OCI-LY3 (cell line): ENCODE results near the gene TGFB3.

Experiments used
- H2AFZ ChIP-seq: fragments of 200-600, 300-600 bp; shearing (Covaris generic); 2 replicates; pipeline ENCODE4 v1.6.0; 2014; ENCODE audit warnings: antibody characterized with exemption, low read depth, low read length
- H3K27ac ChIP-seq: fragments of 200-600, 300-600 bp; sonication (generic); 2 replicates; pipeline ENCODE4 v1.5.1; 2014; ENCODE audit warnings: mild to moderate bottlenecking, low read length, moderate library complexity, mixed read lengths
- H3K27me3 ChIP-seq: fragments of 200-600, 300-600 bp; sonication (generic); 2 replicates; pipeline ENCODE4 v1.6.1; 2014; ENCODE audit warnings: low read depth, low read length, mixed read lengths
- H3K36me3 ChIP-seq: fragments of 200-600, 300-600 bp; sonication (generic); replicated peaks from 2 replicates; pipeline ENCODE3; 2014; ENCODE audit warnings: low read depth, low read length, mixed read lengths
- H3K4me1 ChIP-seq: fragments of 300-600, 200-600 bp; sonication (generic); 2 replicates; pipeline ENCODE4 v1.6.1; 2014; ENCODE audit warnings: low read length, mixed read lengths
- H3K4me2 ChIP-seq: fragments of 200-600, 300-600 bp; sonication (generic); 2 replicates; pipeline ENCODE4 v1.6.1; 2014; ENCODE audit warnings: low read length, mixed read lengths
- H3K4me3 ChIP-seq: fragments of 300-600, 200-600 bp; sonication (generic); 2 replicates; pipeline ENCODE4 v1.5.1; 2014; ENCODE audit warnings: antibody characterized with exemption, mild to moderate bottlenecking, low read length, moderate library complexity
- H3K79me2 ChIP-seq: fragments of 300-600, 200-600 bp; shearing (Covaris generic); 2 replicates; pipeline ENCODE4 v1.6.1; 2014; ENCODE audit warnings: mild to moderate bottlenecking, low read length, mixed read lengths
- H3K9ac ChIP-seq: fragments of 300-600, 200-600 bp; shearing (Covaris generic); 2 replicates; pipeline ENCODE4 v1.6.0; 2014; ENCODE audit warnings: mild to moderate bottlenecking, low read length, moderate library complexity
- H3K9me3 ChIP-seq: fragments of 200-600, 300-600 bp; shearing (Covaris generic); 2 replicates; pipeline ENCODE4 v1.6.1; 2014; ENCODE audit warnings: low read length, mixed read lengths; ENCODE audit not compliant: insufficient read depth
- H4K20me1 ChIP-seq: fragments of 200-600, 300-600 bp; sonication (generic); 2 replicates; pipeline ENCODE4 v1.6.1; 2016; ENCODE audit warnings: low read length, mixed read lengths; ENCODE audit not compliant: insufficient read depth
- EZH2phosphoT487 ChIP-seq: fragments of 200-600 bp; shearing (Covaris generic); IDR thresholded peaks from 2 replicates; pipeline ENCODE4 v1.6.1; 2018; ENCODE audit warnings: antibody characterized with exemption, mixed run types, low read depth
- TF ChIP-seq, protein P1 (sequence below): fragments of 200-600, 300-600 bp; sonication (generic); IDR thresholded peaks from 2 replicates; pipeline ENCODE4 v1.5.1; 2014; ENCODE audit warnings: antibody characterized with exemption, low read length, low read depth

Gene TGFB3

DNA sequence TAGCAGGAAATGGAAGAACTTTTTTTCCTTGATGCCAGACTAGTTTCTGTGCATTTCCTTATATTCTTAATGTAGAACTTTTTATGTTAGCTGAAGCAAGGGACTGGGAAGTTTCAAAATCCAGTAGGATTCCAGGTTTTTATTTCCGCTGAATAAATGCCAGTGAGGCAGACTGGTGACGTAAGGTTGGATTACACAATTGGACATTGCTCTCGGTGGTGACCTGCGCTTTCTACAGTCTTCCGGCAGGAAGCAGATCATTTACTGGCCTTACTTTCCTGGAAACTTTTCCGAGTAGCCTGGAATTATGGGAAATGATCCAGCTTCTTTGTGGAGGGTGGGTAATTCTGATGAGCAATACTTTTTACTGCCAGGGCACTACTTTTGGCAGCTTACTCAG is 7.3 kb upstream of the TGFB3 start:
- H4K20me1 ChIP-seq, result no peaks in the 10 kb centered on the region
- peaks cover 7% of the 10 kb centered on the region; the same call in 1 of the 2 replicates for H3K4me1 ChIP-seq
- H3K4me3 ChIP-seq, result no peak overlapping the region
- no peaks in the 10 kb centered on the region for H3K36me3 ChIP-seq
- H3K9ac ChIP-seq, result no peak overlapping the region
- H3K27ac ChIP-seq, result no peak overlapping the region
- H3K9me3 ChIP-seq, result no peaks in the 10 kb centered on the region
- no peak overlapping the region for H3K4me2 ChIP-seq
- TF ChIP-seq, protein P1, sequence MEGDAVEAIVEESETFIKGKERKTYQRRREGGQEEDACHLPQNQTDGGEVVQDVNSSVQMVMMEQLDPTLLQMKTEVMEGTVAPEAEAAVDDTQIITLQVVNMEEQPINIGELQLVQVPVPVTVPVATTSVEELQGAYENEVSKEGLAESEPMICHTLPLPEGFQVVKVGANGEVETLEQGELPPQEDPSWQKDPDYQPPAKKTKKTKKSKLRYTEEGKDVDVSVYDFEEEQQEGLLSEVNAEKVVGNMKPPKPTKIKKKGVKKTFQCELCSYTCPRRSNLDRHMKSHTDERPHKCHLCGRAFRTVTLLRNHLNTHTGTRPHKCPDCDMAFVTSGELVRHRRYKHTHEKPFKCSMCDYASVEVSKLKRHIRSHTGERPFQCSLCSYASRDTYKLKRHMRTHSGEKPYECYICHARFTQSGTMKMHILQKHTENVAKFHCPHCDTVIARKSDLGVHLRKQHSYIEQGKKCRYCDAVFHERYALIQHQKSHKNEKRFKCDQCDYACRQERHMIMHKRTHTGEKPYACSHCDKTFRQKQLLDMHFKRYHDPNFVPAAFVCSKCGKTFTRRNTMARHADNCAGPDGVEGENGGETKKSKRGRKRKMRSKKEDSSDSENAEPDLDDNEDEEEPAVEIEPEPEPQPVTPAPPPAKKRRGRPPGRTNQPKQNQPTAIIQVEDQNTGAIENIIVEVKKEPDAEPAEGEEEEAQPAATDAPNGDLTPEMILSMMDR, result no peak
- TF ChIP-seq EZH2phosphoT487, result no peak
- H3K79me2 ChIP-seq, result no peaks in the 10 kb centered on the region
- no peaks in the 10 kb centered on the region for H3K27me3 ChIP-seq
- H2AFZ ChIP-seq, result no peak overlapping the region

DNA sequence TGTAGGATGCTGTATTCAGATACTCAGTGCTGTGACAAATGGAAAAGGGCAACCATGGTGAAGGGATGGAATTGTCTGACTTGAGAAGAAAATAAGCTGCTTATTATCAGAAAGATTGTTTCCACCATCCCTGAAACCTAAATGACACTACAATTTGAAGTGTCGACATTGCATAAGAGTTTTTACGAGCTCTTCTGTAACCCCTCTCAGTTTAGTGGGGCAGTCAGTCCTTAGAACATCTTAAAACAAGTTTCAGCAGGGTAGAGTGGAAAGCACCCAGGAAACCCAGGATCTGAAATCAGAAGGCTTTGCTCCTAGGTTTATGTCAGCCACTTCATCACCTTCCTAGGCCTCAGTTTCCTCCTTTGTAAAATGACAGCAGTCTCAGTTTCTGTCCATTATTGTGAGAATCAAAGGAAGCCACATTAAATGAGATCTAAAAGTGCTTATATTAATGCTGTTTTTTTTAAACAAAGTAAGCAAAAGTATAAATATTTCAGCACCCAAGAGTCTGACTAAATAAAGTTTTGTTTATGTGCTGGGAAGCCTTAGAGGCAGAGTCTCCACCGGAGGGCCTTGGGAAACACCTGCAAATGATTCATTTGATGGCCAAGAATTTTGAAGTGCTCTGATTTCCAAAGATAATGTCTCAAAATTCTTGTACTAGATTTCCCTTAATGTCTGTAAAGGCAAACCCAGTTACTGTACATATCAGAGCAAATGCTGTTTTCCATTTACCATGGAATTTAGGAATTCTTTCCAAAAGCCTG is 5.6 kb upstream of the TGFB3 start:
- Histone ChIP-seq H3K27ac (no peak overlapping the region), H3K9ac (no peak overlapping the region), H3K4me3 (no peak overlapping the region), H4K20me1 (no peaks in the 10 kb centered on the region), H3K79me2 (no peaks in the 10 kb centered on the region), H3K9me3 (no peaks in the 10 kb centered on the region), H3K4me2 (no peak overlapping the region), H3K27me3 (no peaks in the 10 kb centered on the region), H3K4me1 (peaks cover 12% of the 10 kb centered on the region; the same call in 1 of the 2 replicates), H3K36me3 (no peaks in the 10 kb centered on the region), H2AFZ (no peak overlapping the region)
- TF ChIP-seq, protein P1, result no peak
- TF ChIP-seq EZH2phosphoT487, result no peak

DNA sequence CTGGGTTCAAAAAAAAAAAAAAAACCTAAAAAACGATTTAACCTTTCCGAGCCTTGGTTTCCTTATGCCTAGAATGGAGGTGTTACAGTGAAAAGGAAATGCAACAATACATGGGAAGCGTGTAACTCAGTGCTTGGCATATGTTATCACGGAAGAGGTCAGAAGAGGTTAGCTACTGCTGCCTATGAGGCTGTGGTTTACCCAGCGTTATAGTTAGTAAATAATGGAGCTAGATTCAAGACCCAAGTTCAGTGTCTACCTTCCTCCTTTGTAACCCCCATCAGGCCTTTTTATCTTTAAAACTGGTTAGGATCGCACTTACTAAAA is 4.6 kb upstream of the TGFB3 start:
- Histone ChIP-seq H3K79me2 (no peaks in the 10 kb centered on the region), H4K20me1 (no peaks in the 10 kb centered on the region), H3K36me3 (no peaks in the 10 kb centered on the region), H3K27me3 (no peaks in the 10 kb centered on the region), H3K9me3 (no peaks in the 10 kb centered on the region), H2AFZ (no peak overlapping the region), H3K4me2 (peak overlapping the region; percentile 91), H3K27ac (no peak overlapping the region), H3K4me1 (peaks cover 13% of the 10 kb centered on the region; the same call in 1 of the 2 replicates), H3K9ac (peak overlapping the region; percentile 73), H3K4me3 (peak overlapping the region; percentile 97)
- TF ChIP-seq, protein P1, result no peak
- no peak for TF ChIP-seq EZH2phosphoT487

DNA sequence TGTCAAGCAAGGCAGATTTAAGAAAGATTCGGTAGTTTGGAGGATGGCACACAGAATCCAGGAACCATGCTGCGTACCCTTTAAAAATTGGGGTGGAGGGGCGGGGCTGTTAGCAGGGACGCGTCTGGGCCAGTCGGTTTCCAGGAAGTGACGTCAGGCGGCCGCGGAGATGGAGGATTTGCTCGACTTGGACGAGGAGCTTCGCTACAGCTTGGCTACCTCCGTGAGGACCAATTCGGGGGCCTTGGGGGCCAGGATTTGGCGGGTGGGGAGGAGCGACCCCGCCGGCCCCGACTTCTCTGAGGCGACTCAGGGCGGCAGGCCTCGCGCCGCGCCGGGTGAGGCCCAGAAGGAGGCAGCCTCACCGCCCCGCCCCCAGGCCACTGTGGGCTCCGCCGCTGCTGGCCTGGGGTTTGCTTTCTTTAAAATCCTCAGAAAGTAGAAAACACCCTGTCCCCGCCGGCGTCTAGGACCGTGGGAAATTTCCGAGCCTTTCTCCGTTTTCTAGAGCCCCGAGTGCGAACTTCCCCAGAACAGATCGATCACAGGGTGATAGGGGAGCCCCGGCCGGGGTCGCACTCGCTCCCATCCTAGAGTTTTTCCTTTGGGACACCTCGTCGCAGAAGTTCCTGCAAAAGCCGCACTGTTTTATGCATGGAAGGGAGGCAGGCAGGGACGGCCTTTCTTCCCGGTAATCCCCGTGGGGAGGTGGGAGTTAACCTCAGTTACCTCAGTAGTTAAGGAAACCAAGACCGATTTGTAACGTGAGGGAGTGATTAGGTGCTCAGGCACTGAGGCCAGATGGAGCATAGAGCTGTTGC is 4.0 kb upstream of the TGFB3 start, which contains the start of gene IFT43:
IFT43 (plus strand) TSS at position 146 of the 821 bp plus-strand sequence; CDS start at position 170, 24 bp downstream.
- peak within 1 kb of the TSS; percentile 79 for H2AFZ ChIP-seq
- no peaks in the 10 kb centered on the region for H4K20me1 ChIP-seq
- no peak for TF ChIP-seq EZH2phosphoT487
- TF ChIP-seq, protein P1, result no peak
- H3K36me3 ChIP-seq, result no peaks in the 10 kb centered on the region
- H3K79me2 ChIP-seq, result no peaks in the 10 kb centered on the region
- no peak within 1 kb of the TSS for H3K27ac ChIP-seq
- H3K4me3 ChIP-seq, result peak within 1 kb of the TSS; percentile 97
- peaks cover 17% of the 10 kb centered on the region; the same call in 1 of the 2 replicates for H3K4me1 ChIP-seq
- H3K9ac ChIP-seq, result peak within 1 kb of the TSS; percentile 73
- peak within 1 kb of the TSS; percentile 91 for H3K4me2 ChIP-seq
- no peaks in the 10 kb centered on the region for H3K9me3 ChIP-seq
- no peaks in the 10 kb centered on the region for H3K27me3 ChIP-seq
